ENCODE results near the gene PCDHGC5.

The PCDHGC5 gene

DNA sequence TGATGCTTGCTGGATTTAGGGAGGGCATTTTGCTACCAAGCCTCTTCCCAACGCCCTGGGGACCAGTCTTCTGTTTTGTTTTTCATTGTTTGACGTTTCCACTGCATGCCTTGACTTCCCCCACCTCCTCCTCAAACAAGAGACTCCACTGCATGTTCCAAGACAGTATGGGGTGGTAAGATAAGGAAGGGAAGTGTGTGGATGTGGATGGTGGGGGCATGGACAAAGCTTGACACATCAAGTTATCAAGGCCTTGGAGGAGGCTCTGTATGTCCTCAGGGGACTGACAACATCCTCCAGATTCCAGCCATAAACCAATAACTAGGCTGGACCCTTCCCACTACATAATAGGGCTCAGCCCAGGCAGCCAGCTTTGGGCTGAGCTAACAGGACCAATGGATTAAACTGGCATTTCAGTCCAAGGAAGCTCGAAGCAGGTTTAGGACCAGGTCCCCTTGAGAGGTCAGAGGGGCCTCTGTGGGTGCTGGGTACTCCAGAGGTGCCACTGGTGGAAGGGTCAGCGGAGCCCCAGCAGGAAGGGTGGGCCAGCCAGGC, 23.0 kb downstream of the PCDHGC5 start:
- no peak for DNase-seq (ENCODE audit: insufficient read length, low spot score)
- no peak for FAIRE-seq

- FAIRE-seq, result no peak
- no peak for DNase-seq (ENCODE audit: insufficient read length, low spot score)
Observed at GRCh38 chr5:141512390-141512910, 23.6 kb downstream of the PCDHGC5 start.

DNA sequence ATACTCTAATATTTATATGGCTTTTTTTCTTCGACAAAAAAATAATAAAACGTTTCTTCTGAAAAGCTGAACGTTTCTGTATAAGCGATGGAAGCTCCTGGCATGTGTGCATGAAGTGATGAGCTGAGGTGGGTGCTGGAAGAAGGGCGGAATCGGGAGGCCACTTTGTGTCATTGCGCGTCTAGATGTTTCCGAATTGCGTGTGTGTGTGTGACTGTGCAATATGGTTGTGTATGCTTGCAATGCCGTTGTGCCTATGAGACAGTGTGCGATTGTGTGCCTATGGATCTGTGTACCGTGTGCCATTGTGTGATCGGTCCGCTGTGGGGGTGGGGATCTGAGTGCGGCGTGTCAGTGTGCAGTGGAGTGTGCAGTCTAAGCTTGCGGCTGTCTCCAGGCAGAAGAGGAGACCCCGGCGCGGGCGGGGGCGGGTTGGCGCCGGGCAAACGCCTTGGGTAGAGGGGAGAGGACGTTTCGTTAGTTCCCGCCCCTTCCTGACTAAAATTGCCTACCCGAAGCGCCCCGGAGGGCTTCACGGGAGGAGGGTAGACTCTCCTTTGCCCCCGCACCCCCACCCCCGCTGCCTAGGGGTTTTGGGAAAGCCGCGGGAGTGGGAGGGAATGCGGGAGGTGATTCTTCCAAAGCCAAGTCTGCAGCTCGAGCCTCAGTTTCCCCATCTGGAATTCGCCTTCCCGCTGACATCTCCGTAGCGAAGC, 24.2 kb downstream of the PCDHGC5 start:
- FAIRE-seq (peak; percentile 74), DNase-seq (ENCODE audit: insufficient read length, low spot score) (no peak)

- FAIRE-seq, result peak; percentile 69
- DNase-seq (ENCODE audit: insufficient read length, low spot score), result peak; percentile 20
Observed at GRCh38 chr5:141513627-141514329, 24.9 kb downstream of the PCDHGC5 start.

- FAIRE-seq (no peak), DNase-seq (ENCODE audit: insufficient read length, low spot score) (peak; percentile 57)
Observed at GRCh38 chr5:141514330-141515133, 25.7 kb downstream of the PCDHGC5 start.

DNA sequence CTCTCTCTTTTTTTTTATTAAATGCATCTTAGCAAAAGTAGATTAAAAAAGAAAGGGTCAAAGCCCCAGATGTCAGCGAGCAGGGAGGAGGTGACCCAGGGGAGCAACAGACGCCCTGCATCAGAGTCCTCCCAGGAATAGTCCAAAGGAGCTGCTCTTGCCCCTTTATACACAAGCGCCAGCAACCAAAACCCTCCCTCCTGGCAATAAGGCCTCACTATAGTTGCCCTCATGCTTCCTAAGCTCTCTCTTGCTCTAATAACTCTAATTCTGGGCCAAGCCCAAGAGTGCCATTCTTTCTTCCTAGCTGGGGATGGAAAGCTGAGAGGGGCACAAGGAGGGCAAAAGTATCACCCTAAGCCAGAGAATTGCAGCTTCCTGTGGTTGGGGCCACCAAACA, 26.3 kb downstream of the PCDHGC5 start:
- DNase-seq (ENCODE audit: insufficient read length, low spot score) (no peak), FAIRE-seq (no peak)

- FAIRE-seq, result no peak
- DNase-seq (ENCODE audit: insufficient read length, low spot score), result no peak
Observed at GRCh38 chr5:141515946-141516671, 27.2 kb downstream of the PCDHGC5 start.

DNA sequence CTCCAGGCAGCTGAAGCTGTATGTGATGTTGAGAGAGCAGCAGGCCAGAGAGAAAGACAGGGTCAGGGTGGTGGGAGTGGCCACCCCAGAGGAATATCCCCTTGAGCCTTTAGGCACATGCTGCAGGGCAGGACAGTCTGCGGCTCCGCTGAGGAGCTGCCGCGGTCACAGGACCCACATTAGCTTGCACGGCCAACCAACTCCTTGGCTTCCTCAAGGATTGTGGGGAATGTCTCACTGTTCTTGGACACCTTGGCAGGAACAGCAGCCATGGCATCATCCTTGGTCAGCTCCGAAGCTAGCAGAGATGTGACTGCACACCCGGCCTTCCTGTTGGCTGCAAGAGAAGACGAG, 27.8 kb downstream of the PCDHGC5 start:
- DNase-seq (ENCODE audit: insufficient read length, low spot score) (no peak), FAIRE-seq (no peak)

DNA sequence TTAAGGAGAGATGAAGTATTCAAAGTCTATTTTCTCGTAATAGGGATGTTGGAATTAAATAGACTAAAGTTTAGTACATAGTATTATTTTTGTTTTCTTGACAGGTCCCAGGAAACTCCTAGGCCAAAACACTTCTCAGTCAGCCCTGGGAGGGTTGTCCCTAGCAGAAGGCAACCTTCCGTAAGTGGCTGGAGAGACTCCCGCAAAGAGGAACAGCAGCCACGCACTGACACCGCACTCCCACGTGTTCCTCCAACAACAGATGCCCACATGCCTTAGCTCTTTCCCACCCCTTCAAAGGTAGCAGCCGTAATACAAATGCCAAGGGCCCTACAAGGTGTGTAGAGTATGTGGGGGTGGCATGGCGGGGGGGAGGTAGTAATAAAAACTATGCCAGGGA, 28.4 kb downstream of the PCDHGC5 start:
- DNase-seq (ENCODE audit: insufficient read length, low spot score) (no peak), FAIRE-seq (no peak)

DNA sequence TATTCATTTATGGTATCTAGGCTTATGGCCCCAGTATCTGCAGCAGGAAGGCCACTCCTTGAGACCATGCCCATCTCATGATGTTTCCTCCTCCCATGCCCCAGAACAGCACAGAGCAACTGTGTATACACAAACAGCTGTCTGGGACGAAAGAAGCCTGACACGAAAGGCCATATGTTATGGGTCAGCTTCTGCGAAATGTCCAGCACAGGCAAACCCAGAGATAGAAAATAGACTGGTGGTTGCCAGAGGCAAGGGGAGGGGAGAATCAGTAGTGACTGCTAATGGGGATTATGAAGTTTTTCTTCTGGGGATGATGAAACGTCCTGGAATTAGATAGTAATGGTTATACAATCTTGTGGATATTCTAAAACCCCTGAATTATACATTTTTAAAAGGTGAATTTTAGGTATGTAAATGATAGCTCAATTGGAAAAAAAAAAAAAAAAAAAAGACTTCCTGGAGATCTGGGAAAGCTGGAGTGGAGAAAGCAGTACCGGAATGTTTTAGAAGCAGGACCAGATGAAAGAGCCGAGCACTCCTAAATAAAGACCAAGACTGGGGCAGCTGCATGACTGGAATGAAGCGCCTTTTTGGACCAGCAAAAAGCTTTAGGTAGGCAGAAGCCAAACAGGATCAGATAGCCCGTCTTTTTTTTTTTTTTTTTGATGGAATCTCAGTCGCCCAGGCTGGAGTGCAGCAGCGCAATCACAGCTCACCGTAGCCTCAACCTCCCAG, 29.2 kb downstream of the PCDHGC5 start:
- FAIRE-seq, result no peak
- no peak for DNase-seq (ENCODE audit: insufficient read length, low spot score)

DNA sequence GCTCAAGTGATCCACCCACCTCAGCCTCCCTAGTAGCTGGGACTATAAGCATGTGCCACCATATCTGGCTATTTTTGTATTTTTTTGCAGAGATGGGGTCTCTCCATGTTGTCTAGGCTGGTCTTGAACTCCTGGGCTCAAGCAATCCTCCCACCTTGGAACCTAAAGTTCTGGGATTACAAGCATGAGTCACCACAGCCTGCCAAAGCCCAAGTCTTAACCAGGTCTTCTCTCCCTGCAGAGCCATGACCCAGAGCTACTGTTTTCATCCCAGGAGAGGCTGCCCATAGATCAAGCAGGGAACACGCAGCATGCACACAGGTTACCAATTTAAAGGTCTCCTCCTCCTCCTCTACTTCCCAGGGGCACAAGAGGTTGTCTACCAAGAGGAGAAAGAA, 29.7 kb downstream of the PCDHGC5 start:
- no peak for FAIRE-seq

GRCh38 chr5:141519605-141520565, 31.0 kb downstream of the PCDHGC5 start:
- DNase-seq (ENCODE audit: insufficient read length, low spot score), result no peak
- FAIRE-seq, result no peak

More for the DNA sequence above, 29.7 kb downstream of the PCDHGC5 start:
- no peak for DNase-seq (ENCODE audit: insufficient read length, low spot score)

DNA sequence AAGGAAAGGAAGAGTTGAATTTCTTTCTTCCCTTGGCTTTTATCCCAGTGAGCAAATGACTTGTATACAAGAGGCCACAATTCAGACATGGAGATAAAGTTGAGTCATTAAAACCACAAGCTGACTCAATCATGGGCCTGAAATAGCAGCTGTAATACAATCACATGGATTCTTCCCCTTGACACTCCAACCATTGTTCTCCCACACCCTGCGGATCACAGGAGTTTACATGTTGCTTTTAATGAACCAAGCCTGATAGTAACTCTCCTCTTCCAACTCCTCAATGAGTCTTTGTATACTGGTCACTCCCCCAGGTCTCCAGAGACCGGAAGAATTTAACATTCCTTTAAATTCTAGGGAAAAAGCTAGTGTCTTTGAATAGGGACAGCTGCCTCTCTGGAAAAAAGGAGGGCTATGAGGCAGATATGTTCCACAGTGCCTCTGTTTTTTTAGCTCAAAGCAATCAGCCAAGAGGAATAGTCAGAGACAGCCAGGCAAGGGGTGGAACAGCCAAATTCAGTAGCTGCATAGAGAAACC, 32.4 kb downstream of the PCDHGC5 start:
- peak; percentile 78 for DNase-seq (ENCODE audit: insufficient read length, low spot score)
- peak; percentile 76 for FAIRE-seq

- FAIRE-seq (no peak), DNase-seq (ENCODE audit: insufficient read length, low spot score) (no peak)
Observed at GRCh38 chr5:141522301-141522700, 33.4 kb downstream of the PCDHGC5 start.

GRCh38 chr5:141523991-141524390, 35.1 kb downstream of the PCDHGC5 start:
- FAIRE-seq (no peak), DNase-seq (ENCODE audit: insufficient read length, low spot score) (no peak)

DNA sequence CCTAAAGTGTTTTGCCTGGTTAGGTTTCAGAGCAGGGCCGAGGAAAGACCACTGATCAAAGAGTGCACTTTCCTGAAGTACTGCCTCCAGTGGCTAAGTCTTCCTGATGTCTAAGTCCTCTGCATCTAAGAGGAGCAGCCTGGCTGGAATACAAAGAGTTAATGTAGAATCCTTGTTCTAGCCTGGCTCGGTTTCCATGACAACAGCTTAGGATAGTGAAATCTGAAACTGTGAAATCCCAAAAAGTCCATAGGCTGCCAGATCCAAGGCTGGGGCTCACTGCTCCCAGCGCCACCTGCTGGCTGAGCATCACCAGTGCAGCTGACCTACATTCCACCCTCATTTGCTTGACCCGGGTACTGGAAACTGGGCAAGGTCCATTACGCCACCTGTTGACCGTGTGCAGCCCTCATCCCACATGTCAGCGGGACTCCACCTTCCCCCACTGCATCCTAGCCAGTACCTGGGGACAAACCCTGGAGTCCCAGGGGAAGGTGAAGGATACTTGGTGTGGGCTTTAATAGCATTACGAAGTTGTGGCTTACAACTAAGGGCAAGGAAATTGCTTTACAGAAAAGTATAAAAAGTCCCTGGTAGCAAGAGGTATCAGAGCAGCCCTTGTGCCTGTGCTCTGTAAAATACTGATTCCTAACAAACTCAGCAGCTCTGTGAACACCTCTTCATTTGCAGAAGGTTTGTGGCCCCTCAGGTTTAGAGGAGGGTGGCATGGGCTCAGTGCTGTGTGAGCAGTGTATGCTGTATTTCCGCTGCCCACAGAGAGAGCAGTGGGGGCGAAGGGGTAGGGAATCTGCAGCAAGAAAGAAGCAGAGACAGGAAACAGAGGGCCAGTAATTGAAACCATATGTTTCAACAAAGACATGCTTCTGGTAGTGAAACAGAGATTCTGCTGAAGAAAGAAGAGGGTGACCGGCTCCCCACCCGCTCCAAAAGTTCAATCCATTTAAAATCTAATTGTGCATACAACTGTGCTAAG, 36.0 kb downstream of the PCDHGC5 start:
- DNase-seq (ENCODE audit: insufficient read length, low spot score), result peak; percentile 86
- FAIRE-seq, result peak; percentile 92

DNA sequence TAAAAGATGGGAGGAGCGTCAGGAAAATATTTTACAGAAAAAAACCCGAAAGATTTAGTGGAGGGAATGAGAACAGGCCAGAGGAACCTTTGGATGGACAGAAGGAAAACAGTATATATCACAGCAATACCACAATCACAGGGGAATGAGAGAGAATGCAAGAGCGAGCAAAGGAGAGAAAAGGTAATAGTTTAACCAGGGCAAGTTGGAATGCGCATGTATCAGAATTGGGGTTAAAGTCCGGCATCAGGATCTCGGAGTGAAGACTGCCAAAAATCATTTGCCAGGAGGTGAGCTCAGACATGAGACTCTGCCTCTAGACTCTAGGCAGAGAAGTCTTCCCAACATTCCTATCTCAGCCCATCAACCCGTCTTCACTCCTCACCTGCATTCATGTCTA, 36.8 kb downstream of the PCDHGC5 start:
- DNase-seq (ENCODE audit: insufficient read length, low spot score), result no peak
- no peak for FAIRE-seq
